Omental fat pad (tissue), 4 donors: ENCODE results near the gene SCUBE3. TPM values are rescaled to one million over a fixed set of nuclear protein-coding genes. Genes with fewer than 3 reads are reported as not detected.

ENCODE experiments used
- ATAC-seq: fragments of 150-250 bp; one replicate; pipeline ENCODE4 v1.9.1; 2016; ENCODE audit warnings: mild to moderate bottlenecking, moderate library complexity; ENCODE audit not compliant: low FRiP score
- DNase-seq: peaks from one replicate; pipeline ENCODE4 v3.0.0-alpha.2; 2019; ENCODE audit warnings: low spot score
- CTCF ChIP-seq, 3 donors: fragments of 450-650 bp; IDR thresholded peaks; one replicate each; pipeline ENCODE4 v1.5.1; 2016 to 2017; ENCODE audit warnings: antibody characterized with exemption in 3 of 3, mild to moderate bottlenecking in 3 of 3, moderate library complexity in 2 of 3
- total RNA-seq, 4 donors: library from RNA; depleted of rRNA; stranded (reverse); fragments of >200 nt; gene quantifications; one replicate each; pipeline ENCODE4 v1.1.0, GENCODE V29; 2016

The SCUBE3 gene
- total RNA-seq, 4 donors from 2014 or later = 0.06 to 0.47 (median 0.11) TPM

GRCh38 chr6:35216412-35216732 is 2.6 kb downstream of the SCUBE3 start:
- ATAC-seq (no peak), DNase-seq (no peak)
- TF ChIP-seq CTCF (IDR thresholded peaks at IDR 0.05) = no peak

- ATAC-seq (no peak), DNase-seq (no peak)
- no peak for TF ChIP-seq CTCF (IDR thresholded peaks at IDR 0.05)
These were observed 3.4 kb downstream of the SCUBE3 start for GRCh38 chr6:35216851-35217811.

GRCh38 chr6:35218021-35218420 is 4.3 kb downstream of the SCUBE3 start:
- TF ChIP-seq CTCF (IDR thresholded peaks at IDR 0.05) = no peak
- ATAC-seq (no peak), DNase-seq (no peak)

GRCh38 chr6:35218456-35218855 is 4.7 kb downstream of the SCUBE3 start:
- no peak for TF ChIP-seq CTCF (IDR thresholded peaks at IDR 0.05)
- DNase-seq = no peak
- no peak for ATAC-seq

GRCh38 chr6:35219683-35220326 is 6.0 kb downstream of the SCUBE3 start:
- ATAC-seq = no peak
- DNase-seq = no peak
- no peak for TF ChIP-seq CTCF (IDR thresholded peaks at IDR 0.05)

GRCh38 chr6:35220711-35221110 is 7.0 kb downstream of the SCUBE3 start:
- no peak for TF ChIP-seq CTCF (IDR thresholded peaks at IDR 0.05)
- DNase-seq (no peak), ATAC-seq (no peak)
